Fibroblast of mammary gland (primary cell): ENCODE results near the gene CLK3.

Source experiments
- DNase-seq: peaks from one replicate; pipeline ENCODE4 v3.0.0-alpha.2; 2010; ENCODE audit warnings: low read depth
- H3K4me3 ChIP-seq: 2 replicates; pipeline ENCODE4 v1.5.1; 2011; ENCODE audit warnings: low read depth, mild to moderate bottlenecking, low read length, moderate library complexity; ENCODE audit not compliant: control insufficient read depth
- CTCF ChIP-seq: conservative IDR thresholded peaks from 2 replicates; pipeline ENCODE4 v1.5.1; 2011; ENCODE audit warnings: low read depth, low read length, inconsistent platforms; ENCODE audit not compliant: control insufficient read depth, insufficient read depth

The CLK3 gene

DNA sequence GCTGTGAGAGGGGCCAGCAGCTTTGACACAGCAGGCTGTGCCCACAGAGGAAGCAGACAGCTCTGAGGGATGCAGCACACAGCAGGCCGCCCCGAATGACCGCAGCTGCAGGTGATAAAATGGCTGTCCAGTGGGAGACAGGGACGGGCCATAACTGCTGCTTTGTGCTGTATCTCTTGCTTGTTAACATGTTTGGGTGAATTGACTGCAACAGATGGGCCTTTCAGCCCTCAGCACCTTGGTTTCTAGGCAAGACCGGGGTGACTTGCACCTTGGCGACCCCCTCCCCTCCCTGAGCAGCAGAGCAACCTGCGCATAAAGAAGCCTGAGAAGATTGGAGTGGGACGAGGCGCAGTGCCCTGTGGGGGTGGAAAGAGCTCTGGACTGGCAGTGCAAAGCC lies 36.6 kb upstream of the CLK3 start:
- DNase-seq: no peak
- H3K4me3 ChIP-seq: no peak overlapping the region
- TF ChIP-seq CTCF: no peak

DNA sequence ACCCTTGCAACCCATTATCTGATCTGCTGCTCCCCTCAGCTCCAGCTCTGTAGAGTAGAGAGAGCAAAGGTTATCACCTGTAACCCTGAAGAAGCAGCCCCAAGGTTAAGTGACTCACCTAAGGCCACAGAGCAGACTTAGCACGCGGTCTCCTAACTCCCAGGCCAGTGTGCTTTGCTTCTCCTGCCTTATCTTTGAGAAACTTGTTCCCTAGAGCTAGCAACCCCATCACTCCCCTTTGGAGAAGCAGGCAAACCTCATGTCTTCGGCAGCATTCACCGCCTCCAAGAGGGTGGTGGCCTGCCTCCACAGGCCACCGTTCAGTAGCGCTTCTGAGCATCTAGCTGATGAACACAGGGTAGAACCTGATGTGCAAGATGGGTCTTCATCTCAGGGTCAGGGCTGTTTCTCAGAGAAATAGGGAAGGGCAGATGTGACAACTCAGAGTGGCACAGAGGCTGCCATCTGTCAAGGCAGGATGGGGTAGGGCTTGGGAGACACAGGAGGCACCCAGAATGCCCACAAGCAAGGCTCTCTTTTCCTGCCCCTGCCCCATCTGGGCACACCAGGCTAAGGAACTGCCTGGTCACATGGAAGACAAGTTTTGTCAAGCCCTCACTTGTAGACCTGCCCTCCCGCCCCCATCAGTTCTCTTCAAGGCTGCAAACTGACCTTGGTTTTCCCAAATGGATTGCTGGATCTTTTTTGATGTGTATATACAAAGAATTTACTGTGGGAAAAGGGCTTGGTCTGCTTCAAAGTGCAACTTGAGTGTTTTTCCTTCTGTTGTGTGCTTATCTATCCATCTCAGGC lies 34.9 kb upstream of the CLK3 start:
- H3K4me3 ChIP-seq: no peak overlapping the region
- no peak for TF ChIP-seq CTCF
- no peak for DNase-seq

DNA sequence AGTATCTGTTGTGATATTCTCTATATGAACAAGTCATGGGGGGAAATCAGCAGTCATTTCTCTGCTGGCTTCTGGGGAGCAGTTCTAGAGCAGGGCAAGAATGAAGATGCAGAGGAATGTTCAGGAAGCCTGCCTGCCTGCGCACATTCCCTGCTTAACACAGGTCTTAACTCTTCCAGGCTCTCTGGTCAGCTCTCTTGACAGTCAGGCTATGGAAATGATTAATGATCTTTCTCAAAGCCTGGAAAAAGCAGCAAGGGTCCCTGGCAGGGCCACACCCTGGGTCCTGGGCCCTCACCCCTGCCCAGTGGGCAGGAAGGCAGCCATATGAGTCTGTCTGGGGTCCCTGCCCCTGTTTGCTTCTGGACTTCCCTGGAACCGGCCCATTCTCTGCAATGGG lies 31.4 kb upstream of the CLK3 start:
- no peak for DNase-seq
- no peak for TF ChIP-seq CTCF
- H3K4me3 ChIP-seq: no peak overlapping the region

- no peak overlapping the region for H3K4me3 ChIP-seq
- no peak for DNase-seq
- TF ChIP-seq CTCF: no peak
Observed at GRCh38 chr15:74584779-74585178, 30.9 kb upstream of the CLK3 start.

DNA sequence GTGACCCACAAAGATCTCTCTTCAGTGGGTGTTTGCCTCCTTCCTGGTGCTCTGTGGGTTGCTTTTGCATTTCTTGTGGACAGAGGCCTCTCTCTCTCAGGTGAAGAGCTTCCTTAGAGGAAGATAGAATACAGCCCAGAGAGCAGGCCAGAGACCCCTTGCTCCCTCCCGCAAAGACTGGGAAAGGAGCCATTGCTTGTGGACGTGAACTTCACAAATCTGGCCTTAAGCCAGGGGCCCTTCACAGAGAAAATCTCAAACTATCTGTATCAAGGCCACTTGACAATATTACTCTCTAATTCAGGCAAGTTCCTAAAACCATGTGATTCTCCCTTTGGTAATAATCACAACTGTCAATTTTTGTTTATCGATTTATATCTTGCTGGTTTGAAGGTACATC lies 30.4 kb upstream of the CLK3 start:
- no peak for TF ChIP-seq CTCF
- H3K4me3 ChIP-seq: no peak overlapping the region
- no peak for DNase-seq

DNA sequence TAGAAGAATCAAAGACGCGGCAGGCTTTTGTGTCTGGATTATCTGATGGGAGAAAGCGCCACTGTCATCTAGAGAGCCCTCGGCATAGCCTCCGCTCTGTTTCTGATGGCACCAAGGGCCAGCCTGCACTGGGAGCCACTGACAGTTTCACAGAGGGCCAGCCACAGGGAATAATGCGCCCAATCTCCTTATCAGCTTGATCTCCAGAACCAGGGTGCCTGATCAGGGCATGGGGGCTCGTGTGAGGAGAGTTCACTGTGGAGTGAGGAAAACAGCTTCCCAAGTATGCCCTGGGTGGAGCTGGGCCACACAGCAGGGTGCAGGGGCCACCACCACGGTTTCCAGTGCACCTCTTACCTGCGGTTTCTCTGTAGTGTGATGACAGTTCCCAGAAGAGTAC lies 29.8 kb upstream of the CLK3 start:
- no peak overlapping the region for H3K4me3 ChIP-seq
- TF ChIP-seq CTCF: no peak
- DNase-seq: no peak
